Naive thymus-derived CD4-positive, alpha-beta T cell (primary cell): ENCODE data around the gene JOSD2. TPM values are rescaled to one million over a fixed set of nuclear protein-coding genes. Genes with fewer than 3 reads are reported as not detected.

Source experiments
- ATAC-seq: fragments of 150-1000 bp; cut with Tn5 transposase; 2 replicates; pipeline ENCODE4 v1.10.0; 2021; ENCODE audit warnings: mild to moderate bottlenecking, moderate library complexity
- CTCF ChIA-PET: fragments of 350-600 bp; sonication (Branson Sonifier 250); formaldehyde crosslinking; loops from one replicate; lab custom pipeline; 2021; ENCODE audit warnings: antibody characterized with exemption; lab: Charles Lee
- POLR2A ChIA-PET: fragments of 350-600 bp; sonication (Branson Sonifier 250); formaldehyde crosslinking; loops from one replicate; lab custom pipeline; 2021; ENCODE audit warnings: antibody characterized with exemption, inconsistent platforms; lab: Charles Lee
- DNase-seq, 9 donors: peaks; one replicate each; pipeline versions ENCODE4 v3.0.0 to v3.0.0-alpha.2; 2020 to 2022; ENCODE audit warnings: mixed read lengths in 1 of 9
- H3K27ac ChIP-seq: one replicate; pipeline ENCODE4 v1.7.0; 2013; ENCODE audit warnings: mild to moderate bottlenecking, low read depth, low read length, moderate library complexity
- H3K27me3 ChIP-seq, 2 donors: one replicate each; pipeline ENCODE4 v1.7.0; 2013; ENCODE audit warnings: low read length in 2 of 2, mild to moderate bottlenecking in 2 of 2, moderate library complexity in 2 of 2; ENCODE audit not compliant: control insufficient read depth in 2 of 2, insufficient read depth in 2 of 2
- H3K36me3 ChIP-seq, 3 experiments: 1 replicate in 2 of 3; 2 replicates in 1 of 3; pipeline ENCODE4 v1.7.0; 2013; ENCODE audit warnings: low read length in 3 of 3, mild to moderate bottlenecking in 3 of 3, moderate library complexity in 1 of 3; ENCODE audit not compliant: insufficient read depth in 3 of 3, control insufficient read depth in 2 of 3
- H3K4me1 ChIP-seq, 2 donors: one replicate each; pipeline ENCODE4 v1.7.0; 2013; ENCODE audit warnings: low read length in 2 of 2, mild to moderate bottlenecking in 2 of 2, moderate library complexity in 1 of 2; ENCODE audit not compliant: control insufficient read depth in 2 of 2, insufficient read depth in 2 of 2
- H3K4me3 ChIP-seq: 2 replicates; pipeline ENCODE4 v1.7.0; 2013; ENCODE audit warnings: mild to moderate bottlenecking, low read length
- H3K9me3 ChIP-seq, 3 experiments: 1 replicate in 2 of 3; 2 replicates in 1 of 3; pipeline ENCODE4 v1.7.0; 2013; ENCODE audit warnings: low read length in 3 of 3; ENCODE audit not compliant: control insufficient read depth in 2 of 3
- H3K27ac Mint-ChIP-seq, 9 donors: one replicate each; pipeline ENCODE4 v1.8.0; 2020 to 2022; ENCODE audit warnings: mixed read lengths in 9 of 9, mild to moderate bottlenecking in 8 of 9, moderate library complexity in 5 of 9, inconsistent platforms in 2 of 9
- H3K27me3 Mint-ChIP-seq, 5 donors: one replicate each; pipeline ENCODE4 v1.8.0; 2021 to 2022; ENCODE audit warnings: mixed read lengths in 5 of 5, mild to moderate bottlenecking in 1 of 5
- H3K36me3 Mint-ChIP-seq, 5 donors: one replicate each; pipeline ENCODE4 v1.8.0; 2020 to 2022; ENCODE audit warnings: mixed read lengths in 5 of 5, mild to moderate bottlenecking in 3 of 5, inconsistent platforms in 1 of 5
- H3K4me1 Mint-ChIP-seq, 7 donors: one replicate each; pipeline ENCODE4 v1.8.0; 2020 to 2022; ENCODE audit warnings: mixed read lengths in 7 of 7, mild to moderate bottlenecking in 3 of 7, inconsistent platforms in 1 of 7
- H3K4me3 Mint-ChIP-seq, 10 donors: one replicate each; pipeline ENCODE4 v1.8.0; 2020 to 2022; ENCODE audit warnings: mild to moderate bottlenecking in 10 of 10, mixed read lengths in 10 of 10, moderate library complexity in 6 of 10, inconsistent platforms in 2 of 10
- H3K9me3 Mint-ChIP-seq, 11 donors: one replicate each; pipeline ENCODE4 v1.8.0; 2020 to 2022; ENCODE audit warnings: mixed read lengths in 11 of 11, mild to moderate bottlenecking in 4 of 11, inconsistent platforms in 1 of 11, moderate library complexity in 1 of 11
- intact Hi-C, 2 donors: fragments of 100-400 bp; cut with micrococcal nuclease; formaldehyde crosslinking; loops; one replicate each; pipeline ENCODE4 v1.15.1; 2023
- polyA plus RNA-seq, 2 donors: library from polyadenylated mRNA; unstranded; fragments of 300-500 nt; fragmentation: Illumina TruSeq; gene quantifications; one replicate each; pipeline ENCODE4 v1.2.3, GENCODE V29; 2021
- total RNA-seq, 6 experiments: library from RNA in 5 of 6; stranded (reverse) in 5 of 6; gene quantifications; 1 replicate in 5 of 6; 2 replicates in 1 of 6; pipeline ENCODE4 v1.2.3 and lab custom pipeline; 2021 to 2026

The JOSD2 gene, protein sequence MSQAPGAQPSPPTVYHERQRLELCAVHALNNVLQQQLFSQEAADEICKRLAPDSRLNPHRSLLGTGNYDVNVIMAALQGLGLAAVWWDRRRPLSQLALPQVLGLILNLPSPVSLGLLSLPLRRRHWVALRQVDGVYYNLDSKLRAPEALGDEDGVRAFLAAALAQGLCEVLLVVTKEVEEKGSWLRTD
- 10 to 100 TPM; 13.0 to 45.9 (median 22.7) TPM for total RNA-seq
- polyA plus RNA-seq = 10 to 100 TPM; 17.8 to 18.8 TPM
- total RNA-seq (lab: John Stamatoyannopoulos, UW) = 3.6 reads per million, percentile 19 among the genes with 10 or more reads in this experiment

DNA sequence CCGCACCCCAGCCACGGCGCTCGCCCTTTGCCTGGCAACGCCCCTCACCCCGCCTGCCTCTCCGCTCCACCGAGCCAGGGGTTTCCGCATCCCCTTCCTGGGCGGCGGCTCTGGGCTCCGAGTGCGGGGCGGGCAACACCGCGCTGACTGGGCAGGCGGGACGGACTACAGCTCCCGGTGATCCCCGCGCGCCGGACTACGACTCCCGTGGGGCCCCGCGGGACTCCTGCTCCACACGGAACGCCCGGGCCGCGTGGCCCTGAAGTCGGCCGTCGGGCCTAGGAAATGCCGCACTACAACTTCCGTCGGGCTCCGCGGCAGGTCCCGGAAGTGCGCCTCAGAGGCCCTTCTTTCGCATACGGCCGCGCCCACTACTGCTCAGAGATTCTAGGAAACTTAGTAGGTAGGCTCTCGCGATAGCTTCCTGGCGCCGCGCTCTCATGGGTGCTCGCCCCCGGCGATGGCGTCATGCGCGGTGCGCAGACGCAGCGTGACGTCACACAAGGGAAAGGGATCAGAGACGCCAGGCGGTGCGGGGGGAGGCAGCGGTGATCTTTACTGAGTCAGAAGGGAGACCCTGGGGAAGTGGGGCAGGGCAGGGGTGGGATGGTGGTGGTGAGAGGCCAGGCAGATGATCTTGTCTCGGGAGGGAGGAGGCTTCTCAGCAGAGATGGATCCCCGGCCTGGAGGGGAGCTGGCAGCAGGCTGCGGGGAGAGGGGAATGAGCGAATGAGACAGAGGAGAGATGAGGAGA lies at the start of gene JOSD2:
Gene JOSD2 (minus strand): TSS at position 123 of the 754 bp plus-strand sequence. CDS start 760 bp downstream, outside the sequence.
- no peaks in the 10 kb centered on the region for H3K27me3 ChIP-seq
- no peaks in the 10 kb centered on the region for H3K36me3 ChIP-seq
- H3K4me1 Mint-ChIP-seq = peaks cover 0 to 27% (median 19%) of the 10 kb centered on the region in 7 donors
- ATAC-seq (peak; percentile 94), DNase-seq (peak; percentile 89 to 99 (median 96))
- peaks cover 0 to 10% (median 0%) of the 10 kb centered on the region in 5 donors for H3K36me3 Mint-ChIP-seq
- peaks cover 0 to 16% (median 6%) of the 10 kb centered on the region in 5 donors for H3K27me3 Mint-ChIP-seq
- no peaks in the 10 kb centered on the region for H3K9me3 ChIP-seq
- peak within 1 kb of the TSS; percentile 87 to 99 (median 97) for H3K27ac Mint-ChIP-seq
- intact Hi-C loops = loop anchor here (1.0 to 5.0 kb wide), 13 partner anchors 35 to 1519 kb away; partner anchors contain the start of genes EMC10 (in 2 of the 2), GARIN5A (in 2 of the 2), KCNC3 (in 2 of the 2) and NR1H2 (in 2 of the 2)
- ChIA-PET POLR2A (interaction anchor here (0.8 to 2.4 kb wide), 11 partner anchors 32 to 183 kb away, joined by 3 to 10 read pairs (median 4); partner anchors contain the start of genes NR1H2 and POLD1), CTCF (interaction anchor here (0.9 kb wide), 1 partner anchor 154 kb away, joined by 3 read pairs; no protein-coding TSS in a partner anchor)
- H3K27ac ChIP-seq = peak within 1 kb of the TSS; percentile 86
- H3K4me3 ChIP-seq = peak within 1 kb of the TSS; percentile 75
- H3K9me3 Mint-ChIP-seq = peaks cover 0 to 2% (median 0%) of the 10 kb centered on the region in 11 donors
- H3K4me3 Mint-ChIP-seq = peak within 1 kb of the TSS; percentile 75 to 97 (median 88)
- peaks cover 7 to 16% of the 10 kb centered on the region in 2 donors for H3K4me1 ChIP-seq

- H3K4me3 ChIP-seq = no peak overlapping the region
- no peaks in the 10 kb centered on the region for H3K9me3 ChIP-seq
- POLR2A ChIA-PET = no interaction called here
- Mint-ChIP-seq H3K36me3 (no peaks in the 10 kb centered on the region), H3K9me3 (no peaks in the 10 kb centered on the region), H3K27me3 (peaks cover 37 to 66% (median 48%) of the 10 kb centered on the region in 5 donors), H3K27ac (no peak overlapping the region), H3K4me3 (no peak overlapping the region), H3K4me1 (peaks cover 4 to 12% (median 5%) of the 10 kb centered on the region in 7 donors)
- no peak for DNase-seq
- no peaks in the 10 kb centered on the region for H3K4me1 ChIP-seq
- no peaks in the 10 kb centered on the region for H3K36me3 ChIP-seq
- CTCF ChIA-PET = interaction anchor here (0.5 to 0.6 kb wide), 2 partner anchors 217 to 690 kb away, joined by 3 read pairs; no protein-coding TSS in a partner anchor
- no peak overlapping the region for H3K27ac ChIP-seq
- peaks cover 0 to 4% of the 10 kb centered on the region in 2 donors for H3K27me3 ChIP-seq
- intact Hi-C loops = no loop called here
- no peak for ATAC-seq
Measured at GRCh38 chr19:50559636-50560035, 48.6 kb upstream of the JOSD2 start.

DNA sequence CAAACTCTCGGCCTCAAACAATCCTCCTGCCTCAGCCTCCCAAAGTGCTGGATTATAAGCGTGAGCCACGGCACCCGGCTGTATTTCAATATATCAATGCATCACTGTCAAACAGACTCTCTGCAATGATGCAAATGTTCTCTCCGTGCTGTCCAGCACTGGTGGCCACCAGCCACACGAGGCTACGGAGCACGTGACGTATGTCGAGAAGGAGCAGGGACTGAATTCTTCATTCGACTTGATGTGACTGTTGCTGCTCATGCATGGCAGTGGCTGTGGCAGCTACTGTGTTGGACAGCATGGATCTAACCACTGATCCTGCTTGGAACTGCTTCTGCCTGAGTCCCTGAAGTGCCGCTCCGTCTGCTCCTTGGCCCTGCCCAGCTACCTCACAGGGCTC lies 47.5 kb upstream of the JOSD2 start:
- no peaks in the 10 kb centered on the region for H3K9me3 Mint-ChIP-seq
- no peak overlapping the region for H3K4me3 ChIP-seq
- no peak overlapping the region for H3K27ac Mint-ChIP-seq
- DNase-seq = no peak
- peaks cover 4 to 10% (median 5%) of the 10 kb centered on the region in 7 donors for H3K4me1 Mint-ChIP-seq
- ChIA-PET CTCF (interaction anchor here (0.7 kb wide), 1 partner anchor 1776 kb away, joined by 3 read pairs; no protein-coding TSS in a partner anchor), POLR2A (no interaction called here)
- no peaks in the 10 kb centered on the region for H3K9me3 ChIP-seq
- H3K27ac ChIP-seq = no peak overlapping the region
- peaks cover 0 to 4% of the 10 kb centered on the region in 2 donors for H3K27me3 ChIP-seq
- peaks cover 0 to 1% (median 0%) of the 10 kb centered on the region in 5 donors for H3K36me3 Mint-ChIP-seq
- H3K36me3 ChIP-seq = no peaks in the 10 kb centered on the region
- peaks cover 33 to 63% (median 46%) of the 10 kb centered on the region in 5 donors for H3K27me3 Mint-ChIP-seq
- H3K4me1 ChIP-seq = no peaks in the 10 kb centered on the region
- no peak overlapping the region for H3K4me3 Mint-ChIP-seq
- ATAC-seq = no peak
- intact Hi-C loops = no loop called here

DNA sequence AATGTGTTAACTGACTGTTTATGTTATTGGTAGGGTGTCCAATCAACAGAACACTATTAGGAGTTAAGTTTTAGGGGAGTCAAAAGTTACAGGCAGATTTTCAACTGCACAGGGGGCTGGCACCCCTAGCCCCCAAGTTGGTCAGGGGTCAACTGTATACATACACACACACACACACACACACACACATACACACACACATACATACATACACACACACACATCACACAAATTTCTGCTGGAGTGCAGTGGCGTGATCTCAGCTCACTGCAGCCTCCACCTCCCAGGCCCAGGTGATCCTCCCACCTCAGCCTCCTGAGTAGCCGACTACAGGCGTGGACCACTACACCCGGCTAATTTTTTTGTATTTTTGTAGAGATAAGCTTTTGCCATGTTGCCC lies 47.0 kb upstream of the JOSD2 start:
- intact Hi-C loops = no loop called here
- DNase-seq = no peak
- ATAC-seq = no peak
- ChIA-PET POLR2A (no interaction called here), CTCF (interaction anchor here (0.6 to 0.7 kb wide), 3 partner anchors 47 to 1776 kb away, joined by 3 to 4 read pairs (median 4); no protein-coding TSS in a partner anchor)
- Mint-ChIP-seq H3K27ac (no peak overlapping the region), H3K4me3 (peak overlapping the region in 2 of 10 donors; percentile 7 to 18), H3K27me3 (peaks cover 35 to 63% (median 46%) of the 10 kb centered on the region in 5 donors), H3K9me3 (no peaks in the 10 kb centered on the region), H3K36me3 (peaks cover 0 to 4% (median 0%) of the 10 kb centered on the region in 5 donors), H3K4me1 (peaks cover 4 to 11% (median 5%) of the 10 kb centered on the region in 7 donors)
- Histone ChIP-seq H3K27me3 (peaks cover 0 to 4% of the 10 kb centered on the region in 2 donors), H3K4me3 (no peak overlapping the region), H3K36me3 (no peaks in the 10 kb centered on the region), H3K9me3 (no peaks in the 10 kb centered on the region), H3K4me1 (no peaks in the 10 kb centered on the region), H3K27ac (no peak overlapping the region)

DNA sequence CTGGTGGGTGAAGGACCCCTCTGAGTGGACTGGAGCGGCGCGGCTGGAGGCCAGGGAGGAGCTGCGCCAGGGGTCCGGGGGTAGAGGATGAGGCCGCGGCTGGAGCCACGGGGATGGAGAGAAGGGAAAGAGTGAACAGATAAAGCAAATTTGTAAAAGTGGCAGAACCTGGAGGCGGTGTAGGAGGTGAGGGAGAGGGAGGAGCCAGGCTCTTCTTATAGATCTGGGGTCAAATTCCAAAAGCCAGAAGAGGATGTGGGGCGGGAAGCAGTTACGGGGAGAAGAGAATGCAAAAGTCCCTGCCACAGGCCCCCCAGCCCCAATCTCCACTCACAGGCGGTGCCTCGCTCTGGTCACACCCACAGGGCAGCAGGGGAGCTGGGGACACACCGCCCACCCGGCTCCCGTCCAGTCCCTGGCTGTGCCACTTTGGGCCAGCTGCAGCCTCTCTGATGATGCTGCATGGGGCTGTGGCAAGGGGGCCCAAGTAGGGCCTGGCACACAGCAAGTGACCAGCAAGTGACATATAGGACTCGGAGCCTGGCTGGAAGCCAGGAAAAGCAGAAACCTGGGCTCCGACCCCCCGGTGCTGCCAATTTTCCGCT lies 46.1 kb upstream of the JOSD2 start:
- H3K36me3 Mint-ChIP-seq = peaks cover 0 to 4% (median 0%) of the 10 kb centered on the region in 5 donors
- H3K27me3 Mint-ChIP-seq = peaks cover 43 to 64% (median 46%) of the 10 kb centered on the region in 5 donors
- no peaks in the 10 kb centered on the region for H3K36me3 ChIP-seq
- peaks cover 0 to 4% of the 10 kb centered on the region in 2 donors for H3K27me3 ChIP-seq
- H3K27ac ChIP-seq = no peak overlapping the region
- H3K4me1 ChIP-seq = no peaks in the 10 kb centered on the region
- no peak overlapping the region for H3K4me3 ChIP-seq
- H3K9me3 Mint-ChIP-seq = peaks cover 0 to 1% (median 0%) of the 10 kb centered on the region in 11 donors
- H3K4me1 Mint-ChIP-seq = peaks cover 5 to 15% (median 9%) of the 10 kb centered on the region in 7 donors
- DNase-seq (no peak), ATAC-seq (no peak)
- peak overlapping the region in 4 of 10 donors; percentile 14 to 98 (median 84) for H3K4me3 Mint-ChIP-seq
- CTCF ChIA-PET = interaction anchor here (0.6 to 1.6 kb wide), 3 partner anchors 47 to 909 kb away, joined by 4 to 12 read pairs (median 4); no protein-coding TSS in a partner anchor
- no peak overlapping the region for H3K27ac Mint-ChIP-seq
- no peaks in the 10 kb centered on the region for H3K9me3 ChIP-seq
- intact Hi-C loops = no loop called here
- POLR2A ChIA-PET = no interaction called here
